Mesendoderm (in vitro differentiated cells): Measurements from ENCODE around the gene NHERF1.
A peak's percentile ranks its signal among the peaks of the same experiment; 100 is the strongest.

ENCODE experiments used
- DNase-seq: peaks from one replicate; pipeline ENCODE4 v3.0.0; 2013
- H2AK5ac ChIP-seq: 2 replicates; pipeline ENCODE4 v1.6.1; 2013; ENCODE audit warnings: low read length, inconsistent platforms
- H2BK120ac ChIP-seq: 2 replicates; pipeline ENCODE4 v1.6.1; 2013; ENCODE audit warnings: low read depth, mild to moderate bottlenecking, low read length, moderate library complexity, mixed read lengths
- H2BK15ac ChIP-seq: replicated peaks from 2 replicates; pipeline ENCODE4 v1.6.1; 2013; ENCODE audit warnings: low read depth, mild to moderate bottlenecking, moderate library complexity
- H2BK5ac ChIP-seq: 2 replicates; pipeline ENCODE4 v1.6.1; 2013; ENCODE audit warnings: low read length, inconsistent platforms
- H3K18ac ChIP-seq: 2 replicates; pipeline ENCODE4 v1.6.1; 2013; ENCODE audit warnings: mild to moderate bottlenecking, low read length, mixed read lengths
- H3K23ac ChIP-seq: one replicate; pipeline ENCODE4 v1.6.1; 2013; ENCODE audit warnings: low read length
- H3K27ac ChIP-seq: 2 replicates; pipeline ENCODE4 v1.5.1; 2013; ENCODE audit warnings: low read depth, mild to moderate bottlenecking, inconsistent platforms, low read length, moderate library complexity
- H3K27me3 ChIP-seq: 2 replicates; pipeline ENCODE4 v1.6.1; 2013; ENCODE audit warnings: low read length, control low read depth, mild to moderate bottlenecking, inconsistent platforms; ENCODE audit not compliant: insufficient read depth, poor library complexity
- H3K36me3 ChIP-seq: 2 replicates; pipeline ENCODE4 v1.6.1; 2013; ENCODE audit warnings: low read length, inconsistent platforms; ENCODE audit not compliant: control insufficient read depth, insufficient read depth
- H3K4ac ChIP-seq: one replicate; pipeline ENCODE4 v1.6.1; 2013; ENCODE audit warnings: low read depth, mild to moderate bottlenecking, low read length, moderate library complexity
- H3K4me1 ChIP-seq: 2 replicates; pipeline ENCODE4 v1.6.1; 2013; ENCODE audit warnings: low read depth, low read length, inconsistent platforms; ENCODE audit not compliant: control insufficient read depth
- H3K4me2 ChIP-seq: 2 replicates; pipeline ENCODE4 v1.6.1; 2013; ENCODE audit warnings: low read length
- H3K4me3 ChIP-seq: 2 replicates; pipeline ENCODE4 v1.5.1; 2013; ENCODE audit warnings: mild to moderate bottlenecking, low read length
- H3K56ac ChIP-seq: one replicate; pipeline ENCODE4 v1.6.1; 2013; ENCODE audit warnings: low read length
- H3K79me1 ChIP-seq: 2 replicates; pipeline ENCODE4 v1.6.1; 2013; ENCODE audit warnings: low read length, inconsistent platforms
- H3K79me2 ChIP-seq: 2 replicates; pipeline ENCODE4 v1.6.1; 2013; ENCODE audit warnings: mild to moderate bottlenecking, low read length; ENCODE audit not compliant: control insufficient read depth, insufficient read depth
- H3K9ac ChIP-seq: 2 replicates; pipeline ENCODE4 v1.6.1; 2013; ENCODE audit warnings: low read length, inconsistent platforms
- H4K5ac ChIP-seq: one replicate; pipeline ENCODE4 v1.6.1; 2013; ENCODE audit warnings: low read length
- H4K8ac ChIP-seq: one replicate; pipeline ENCODE4 v1.6.1; 2013; ENCODE audit warnings: low read depth, mild to moderate bottlenecking, control low read depth, low read length, moderate library complexity
- WGBS: extraction: QIAGEN DNeasy Blood & Tissue Kit; methylation state at CpG from one replicate; pipeline ENCODE4 v1.1.7; 2013; ENCODE audit warnings: low lambda C conversion rate, missing lambda C conversion rate; ENCODE audit not compliant: insufficient coverage; ENCODE audit errors: extremely low coverage; 5-methylcytosine and 5-hydroxymethylcytosine counted together

The NHERF1 gene

DNA sequence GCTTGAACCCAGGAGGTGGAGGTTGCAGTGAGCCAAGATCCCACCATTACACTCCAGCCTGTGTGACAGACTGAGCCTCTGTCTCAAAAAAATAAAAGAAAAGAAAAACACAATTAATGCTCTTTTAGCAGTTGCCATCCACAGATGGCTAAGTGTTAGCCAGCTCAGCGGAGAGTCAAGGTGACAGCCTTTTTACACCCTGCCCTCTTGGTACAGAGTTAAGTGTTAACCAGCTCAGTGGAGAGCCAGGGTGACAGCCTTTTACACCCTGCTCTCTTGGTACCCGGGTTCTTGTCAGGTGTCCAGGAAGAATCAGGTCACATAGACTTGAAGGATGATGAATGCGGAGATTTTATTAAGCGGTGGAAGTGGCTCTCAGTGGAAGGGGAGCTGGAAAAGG is 27.9 kb upstream of the NHERF1 start:
- no peak overlapping the region for H2BK15ac ChIP-seq
- no peak overlapping the region for H3K23ac ChIP-seq
- H2AK5ac ChIP-seq: no peak overlapping the region
- H3K4ac ChIP-seq: no peak overlapping the region
- no peaks in the 10 kb centered on the region for H3K4me1 ChIP-seq
- H3K79me2 ChIP-seq: no peaks in the 10 kb centered on the region
- no peak overlapping the region for H4K8ac ChIP-seq
- H3K79me1 ChIP-seq: no peaks in the 10 kb centered on the region
- no peak overlapping the region for H3K18ac ChIP-seq
- no peak overlapping the region for H2BK120ac ChIP-seq
- no peak overlapping the region for H4K5ac ChIP-seq
- no peak overlapping the region for H3K4me3 ChIP-seq
- no peaks in the 10 kb centered on the region for H3K36me3 ChIP-seq
- H3K9ac ChIP-seq: no peak overlapping the region
- no CpG with 5 or more reads among the region's 4 CpGs for WGBS
- no peak overlapping the region for H3K27ac ChIP-seq
- H3K4me2 ChIP-seq: no peak overlapping the region
- H3K27me3 ChIP-seq: no peaks in the 10 kb centered on the region
- H3K56ac ChIP-seq: no peak overlapping the region
- no peak overlapping the region for H2BK5ac ChIP-seq
- DNase-seq: no peak

DNA sequence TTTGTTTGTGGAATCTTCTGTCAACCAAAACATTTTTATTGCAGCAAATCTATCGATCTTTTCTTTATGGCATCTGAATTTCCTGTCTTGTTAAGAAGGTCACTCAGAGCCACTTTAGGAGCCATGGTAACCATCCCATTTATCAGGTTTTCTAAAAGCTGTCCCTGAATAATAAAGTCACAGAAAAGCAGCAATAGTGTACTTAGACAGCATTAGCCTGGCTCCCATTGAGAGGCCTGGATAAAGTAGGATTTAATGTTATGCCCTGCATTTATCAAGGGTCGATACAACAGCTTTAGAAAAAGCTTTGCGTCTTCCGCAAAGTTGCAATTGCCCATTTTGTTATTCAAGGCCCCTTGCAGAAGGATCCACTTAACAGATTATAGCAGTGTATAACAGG is 25.6 kb upstream of the NHERF1 start:
- Histone ChIP-seq H3K79me1 (no peaks in the 10 kb centered on the region), H2BK15ac (no peak overlapping the region), H3K36me3 (no peaks in the 10 kb centered on the region), H4K5ac (no peak overlapping the region), H3K27ac (no peak overlapping the region), H3K4me3 (no peak overlapping the region), H3K4ac (no peak overlapping the region), H3K79me2 (no peaks in the 10 kb centered on the region), H2BK120ac (no peak overlapping the region), H3K56ac (no peak overlapping the region), H3K27me3 (no peaks in the 10 kb centered on the region), H2AK5ac (no peak overlapping the region), H3K4me2 (no peak overlapping the region), H3K4me1 (no peaks in the 10 kb centered on the region), H4K8ac (no peak overlapping the region), H3K23ac (no peak overlapping the region), H3K18ac (no peak overlapping the region), H3K9ac (no peak overlapping the region), H2BK5ac (no peak overlapping the region)
- no peak for DNase-seq
- WGBS: no CpG with 5 or more reads among the region's 4 CpGs

DNA sequence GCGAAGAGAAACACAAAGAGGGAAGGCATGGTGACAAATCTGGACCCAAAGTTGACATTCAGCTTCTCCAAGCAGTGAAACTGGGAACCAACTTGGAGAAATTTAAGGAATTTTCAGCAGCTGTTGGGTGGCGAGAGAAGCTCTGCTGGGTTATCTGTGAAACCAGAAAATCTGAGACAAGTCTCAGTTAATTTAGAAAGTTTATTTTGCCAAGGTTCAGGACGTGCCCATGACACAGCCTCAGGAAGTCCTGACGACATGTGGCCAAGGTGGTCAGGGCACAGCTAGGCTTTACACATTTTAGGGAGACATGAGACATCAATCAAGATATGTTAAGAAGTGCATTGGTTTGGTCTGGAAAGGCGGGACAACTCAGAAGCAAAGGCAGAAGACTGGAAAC is 24.5 kb upstream of the NHERF1 start:
- WGBS: no CpG with 5 or more reads among the region's 5 CpGs
- H2AK5ac ChIP-seq: no peak overlapping the region
- no peak overlapping the region for H3K27ac ChIP-seq
- no peaks in the 10 kb centered on the region for H3K36me3 ChIP-seq
- H4K5ac ChIP-seq: no peak overlapping the region
- no peak overlapping the region for H3K9ac ChIP-seq
- no peak overlapping the region for H2BK120ac ChIP-seq
- H3K79me2 ChIP-seq: no peaks in the 10 kb centered on the region
- no peak overlapping the region for H3K4ac ChIP-seq
- H3K4me1 ChIP-seq: no peaks in the 10 kb centered on the region
- no peaks in the 10 kb centered on the region for H3K27me3 ChIP-seq
- no peak overlapping the region for H2BK5ac ChIP-seq
- H2BK15ac ChIP-seq: no peak overlapping the region
- DNase-seq: no peak
- H3K56ac ChIP-seq: no peak overlapping the region
- no peak overlapping the region for H4K8ac ChIP-seq
- no peaks in the 10 kb centered on the region for H3K79me1 ChIP-seq
- H3K4me3 ChIP-seq: no peak overlapping the region
- H3K18ac ChIP-seq: no peak overlapping the region
- H3K4me2 ChIP-seq: no peak overlapping the region
- H3K23ac ChIP-seq: no peak overlapping the region

DNA sequence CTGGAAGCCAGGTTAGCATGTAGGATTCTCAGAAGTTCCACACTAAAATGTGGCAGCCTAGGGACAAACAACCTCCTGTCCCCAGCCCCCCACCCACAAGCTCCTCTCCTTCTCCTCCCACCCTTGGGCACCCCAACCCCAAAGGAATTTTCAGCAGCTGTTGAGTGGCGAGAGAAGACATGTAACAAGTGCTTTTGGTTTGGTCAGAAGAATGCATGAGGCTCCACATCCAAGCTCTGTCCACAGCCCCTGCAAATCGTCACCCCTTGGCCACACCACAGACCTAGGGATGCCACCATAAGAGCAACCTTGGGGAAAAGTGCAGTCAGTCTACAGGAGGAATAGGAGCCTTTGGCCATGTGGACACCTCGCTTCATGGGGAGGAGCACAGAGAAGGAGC is 23.3 kb upstream of the NHERF1 start:
- Histone ChIP-seq H3K27ac (no peak overlapping the region), H3K4me1 (no peaks in the 10 kb centered on the region), H3K9ac (no peak overlapping the region), H3K36me3 (no peaks in the 10 kb centered on the region), H3K27me3 (no peaks in the 10 kb centered on the region), H4K5ac (no peak overlapping the region), H3K18ac (no peak overlapping the region), H3K4me3 (no peak overlapping the region), H3K79me1 (no peaks in the 10 kb centered on the region), H3K56ac (no peak overlapping the region), H2BK15ac (no peak overlapping the region), H2AK5ac (no peak overlapping the region), H4K8ac (no peak overlapping the region), H3K4me2 (no peak overlapping the region), H2BK5ac (no peak overlapping the region), H3K23ac (no peak overlapping the region), H3K4ac (no peak overlapping the region), H2BK120ac (no peak overlapping the region), H3K79me2 (no peaks in the 10 kb centered on the region)
- no peak for DNase-seq
- WGBS: no CpG with 5 or more reads among the region's 3 CpGs

DNA sequence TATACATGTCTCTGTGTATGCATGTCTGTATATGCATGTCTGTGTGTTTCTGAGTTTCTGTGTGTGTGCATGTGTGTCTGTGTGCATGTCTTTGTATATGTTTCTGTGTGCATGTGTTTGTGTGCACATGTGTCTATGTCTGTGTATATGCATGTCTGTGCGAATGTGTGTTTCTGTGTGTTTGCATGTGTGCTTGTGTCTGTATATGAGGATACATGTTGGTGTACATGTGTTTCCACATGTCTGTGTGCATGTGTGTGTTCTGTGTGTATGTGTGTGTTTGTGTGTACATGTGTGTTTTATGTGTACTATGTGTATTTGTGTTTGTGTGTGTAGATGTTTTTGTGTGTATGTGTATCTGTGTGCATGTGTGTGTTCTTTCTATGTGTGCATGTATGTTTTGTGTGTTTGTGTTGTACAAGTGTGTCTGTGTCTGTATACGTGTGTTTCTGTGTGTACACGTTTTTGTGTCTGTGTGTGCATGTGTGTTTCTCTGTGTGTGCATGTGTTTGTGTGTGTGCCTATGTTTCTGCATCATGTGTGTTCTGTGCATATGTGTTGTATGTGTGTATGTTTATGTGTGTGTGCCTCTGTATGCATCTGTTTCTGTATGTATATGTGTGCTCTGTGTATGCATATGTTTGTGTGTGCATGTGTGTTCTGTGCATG is 20.3 kb upstream of the NHERF1 start:
- DNase-seq: no peak
- no peak overlapping the region for H3K18ac ChIP-seq
- H2BK15ac ChIP-seq: no peak overlapping the region
- no peak overlapping the region for H2BK5ac ChIP-seq
- no peak overlapping the region for H3K27ac ChIP-seq
- no peaks in the 10 kb centered on the region for H3K79me1 ChIP-seq
- H3K4ac ChIP-seq: no peak overlapping the region
- no peak overlapping the region for H2AK5ac ChIP-seq
- no peak overlapping the region for H3K23ac ChIP-seq
- H3K4me3 ChIP-seq: peak overlapping the region; percentile 19
- no peaks in the 10 kb centered on the region for H3K27me3 ChIP-seq
- WGBS: no CpG with 5 or more reads among the region's 3 CpGs
- no peak overlapping the region for H3K56ac ChIP-seq
- no peaks in the 10 kb centered on the region for H3K4me1 ChIP-seq
- H4K8ac ChIP-seq: no peak overlapping the region
- no peak overlapping the region for H2BK120ac ChIP-seq
- H3K79me2 ChIP-seq: no peaks in the 10 kb centered on the region
- H3K36me3 ChIP-seq: no peaks in the 10 kb centered on the region
- H3K4me2 ChIP-seq: no peak overlapping the region
- H4K5ac ChIP-seq: no peak overlapping the region
- H3K9ac ChIP-seq: no peak overlapping the region

DNA sequence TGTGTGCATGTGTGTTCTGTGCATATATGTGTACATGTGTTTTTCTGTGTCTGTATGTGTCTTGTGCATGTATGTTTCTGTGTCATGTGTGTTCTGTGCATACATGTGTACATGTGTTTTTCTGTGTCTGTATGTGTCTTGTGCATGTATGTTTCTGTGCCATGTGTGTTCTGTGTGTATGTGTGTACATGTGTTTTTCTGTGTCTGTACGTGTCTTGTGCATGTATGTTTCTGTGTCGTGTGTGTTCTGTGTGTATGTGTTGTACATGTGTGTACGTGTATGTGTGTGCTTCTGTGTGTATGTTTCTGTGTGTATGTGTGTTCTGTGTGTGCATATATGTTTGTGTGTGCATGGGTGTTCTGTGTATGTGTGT is 19.7 kb upstream of the NHERF1 start:
- Histone ChIP-seq H2BK120ac (no peak overlapping the region), H4K8ac (no peak overlapping the region)

More for the DNA sequence above, 19.7 kb upstream of the NHERF1 start:
- Histone ChIP-seq H4K5ac (no peak overlapping the region), H3K23ac (no peak overlapping the region), H3K9ac (no peak overlapping the region), H2BK5ac (no peak overlapping the region), H3K4me2 (no peak overlapping the region), H3K27me3 (no peaks in the 10 kb centered on the region), H3K27ac (no peak overlapping the region), H3K18ac (no peak overlapping the region), H3K79me2 (no peaks in the 10 kb centered on the region), H3K36me3 (no peaks in the 10 kb centered on the region), H3K4ac (no peak overlapping the region), H3K56ac (no peak overlapping the region), H2BK15ac (no peak overlapping the region), H3K4me1 (no peaks in the 10 kb centered on the region), H2AK5ac (no peak overlapping the region), H3K4me3 (peak overlapping the region; percentile 19), H3K79me1 (no peaks in the 10 kb centered on the region)
- DNase-seq: no peak
- WGBS: no CpG with 5 or more reads among the region's 3 CpGs
